HG02642 (cell line): ENCODE measurements around the gene PRKG2.

Experiments
- ATAC-seq: cut with Tn5 transposase; IDR thresholded peaks from one replicate; pipeline ENCODE4 v1.9.1; 2021; ENCODE audit warnings: mild to moderate bottlenecking; ENCODE audit not compliant: unreplicated experiment, poor library complexity

PRKG2 gene

DNA sequence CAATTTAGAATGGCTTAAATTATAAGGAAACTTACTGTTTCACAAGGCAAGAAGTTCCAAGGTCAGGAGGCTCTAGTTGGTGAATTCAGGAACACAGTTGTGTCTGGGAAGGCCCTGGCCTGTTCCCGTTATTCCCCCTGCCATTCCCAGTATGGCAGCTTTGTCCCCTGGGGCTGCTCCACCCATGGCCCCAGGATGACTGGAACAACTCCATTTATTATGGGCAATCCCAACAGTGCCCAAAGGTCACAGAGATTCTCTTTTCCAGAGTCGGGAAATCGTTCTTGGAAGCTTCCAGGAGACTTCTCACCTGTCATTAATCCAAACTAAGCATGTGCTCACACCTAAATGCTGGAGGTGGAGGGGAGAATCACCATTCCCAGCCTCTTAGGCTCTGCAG lies 2.8 kb upstream of the PRKG2 start:
- no peak for ATAC-seq

DNA sequence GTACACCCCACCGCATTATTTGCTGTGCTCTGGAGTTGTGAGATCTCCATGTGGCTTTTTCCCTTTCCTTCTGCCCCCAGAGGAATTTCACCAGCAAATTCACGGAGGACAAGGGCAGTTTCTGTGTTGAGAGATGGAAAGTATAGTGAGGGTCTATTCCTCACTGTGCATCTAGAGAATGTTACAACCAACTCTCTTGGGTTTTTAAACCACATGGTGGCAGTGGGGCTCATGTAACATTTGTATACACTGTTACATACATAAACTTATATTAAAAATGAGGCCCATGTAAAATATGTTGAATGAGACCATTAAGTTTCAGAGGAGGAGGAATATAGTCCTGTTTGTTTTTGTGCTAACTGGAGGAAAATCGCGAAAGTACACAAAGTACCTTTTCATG lies 909 bp upstream of the PRKG2 start:
- ATAC-seq = no peak

DNA sequence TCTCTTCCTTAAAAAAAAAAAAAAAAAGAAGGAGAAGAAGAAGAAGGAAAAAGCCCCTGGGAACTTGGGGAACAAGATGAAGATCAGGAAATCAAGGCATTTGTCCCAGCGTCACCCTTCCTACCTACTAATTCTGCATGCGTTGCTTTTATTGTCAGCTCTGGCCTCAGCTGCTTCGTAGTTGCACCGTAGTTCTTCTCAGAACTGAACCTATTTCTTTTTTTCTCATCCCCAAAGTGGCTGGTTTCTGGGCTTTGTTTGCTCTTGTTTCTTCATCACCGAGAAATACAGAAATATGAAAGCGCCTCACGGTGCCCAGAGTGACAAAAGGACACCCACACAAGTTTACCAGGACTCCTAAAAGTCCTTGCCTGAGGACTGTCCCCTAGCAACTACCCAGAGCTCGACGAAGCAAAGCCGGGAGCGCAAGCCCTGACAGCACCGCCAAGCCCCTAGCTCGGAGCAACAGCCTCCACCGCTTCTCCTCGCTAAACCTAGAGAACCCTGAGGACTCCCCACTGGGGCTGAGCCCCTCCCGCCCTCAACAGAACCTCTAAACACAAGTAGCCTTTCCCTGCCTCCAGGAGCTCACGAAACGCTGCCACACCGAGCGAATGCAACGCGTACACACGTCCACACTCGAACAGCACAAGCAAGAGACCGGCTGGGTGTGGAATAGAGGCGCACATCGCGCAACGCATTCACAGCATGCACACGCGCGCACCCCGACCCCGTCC lies 710 bp downstream of the PRKG2 start:
- ATAC-seq = no peak

DNA sequence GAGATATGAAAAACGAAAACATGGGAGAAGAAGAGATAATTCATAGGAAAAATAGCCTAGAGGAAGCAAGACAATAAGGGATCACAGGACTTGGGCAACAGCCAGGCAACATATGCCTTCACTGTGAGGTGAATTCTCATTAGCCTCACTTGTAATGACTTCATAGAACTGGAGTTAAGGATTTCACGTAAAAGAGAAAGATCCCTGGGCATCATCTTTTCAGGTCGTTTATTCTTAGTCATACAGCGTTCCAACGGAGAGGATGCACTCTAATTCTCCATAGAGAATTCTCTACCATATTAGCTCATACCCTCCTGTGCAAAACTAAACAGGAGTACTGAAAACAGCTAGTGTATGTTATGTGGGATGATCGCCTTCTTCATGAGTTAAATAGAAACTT lies 1.4 kb downstream of the PRKG2 start:
- ATAC-seq = no peak

DNA sequence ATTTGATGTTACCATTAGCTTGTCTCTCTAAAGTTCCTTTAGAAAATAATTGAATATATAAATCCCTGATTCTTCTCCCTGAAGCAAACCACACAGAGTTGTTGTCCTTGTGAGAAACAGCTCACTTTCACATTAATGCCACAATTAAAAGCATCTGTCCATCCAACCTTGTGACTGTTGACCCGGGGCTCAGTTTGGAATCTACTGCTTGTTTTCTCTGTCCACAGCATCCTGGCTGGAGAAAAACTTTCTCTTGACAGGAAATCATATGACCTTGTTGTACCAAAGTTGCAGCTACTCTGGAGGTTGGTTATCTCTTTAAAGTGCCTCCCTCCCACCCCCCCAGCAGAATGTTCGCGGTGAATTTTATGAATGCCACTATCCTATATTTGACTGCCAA lies 3.1 kb downstream of the PRKG2 start:
- ATAC-seq = no peak

DNA sequence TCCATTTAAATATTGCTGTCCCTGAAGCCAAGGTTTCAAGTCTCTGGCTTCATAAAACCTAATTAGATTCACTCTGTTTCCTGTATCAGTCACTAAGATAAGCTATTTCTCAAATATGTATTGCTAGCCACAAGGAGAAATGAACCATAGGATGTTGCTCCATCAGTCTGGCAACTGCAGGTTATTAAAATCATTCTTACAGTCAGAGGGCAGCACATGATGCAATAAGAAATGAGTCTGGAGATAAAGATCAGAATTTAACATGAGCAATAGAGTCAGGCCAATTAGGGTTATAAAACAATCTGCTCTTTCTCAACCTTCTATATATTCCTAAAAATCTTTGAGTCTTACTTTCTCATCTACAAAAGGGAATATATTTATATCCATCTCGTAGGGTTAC lies 7.2 kb downstream of the PRKG2 start:
- ATAC-seq = no peak

DNA sequence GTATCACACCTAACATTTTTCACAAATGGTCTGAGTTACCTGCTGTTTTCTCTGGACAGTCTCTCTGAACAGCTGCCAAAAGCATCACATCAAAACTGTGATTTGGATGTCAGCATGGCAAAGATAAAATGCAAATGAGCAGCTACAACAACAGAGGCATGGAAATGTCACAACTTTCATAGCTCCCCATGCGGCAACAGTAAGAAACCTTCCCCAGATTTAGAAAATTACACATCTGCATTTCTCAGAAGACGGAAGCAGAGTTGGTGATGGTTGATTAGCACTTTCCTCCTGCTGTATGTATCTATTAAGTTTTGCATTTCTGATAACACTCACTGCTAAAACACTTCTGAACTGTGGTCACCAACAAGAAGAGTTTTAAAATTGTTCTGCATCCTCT lies 9.7 kb downstream of the PRKG2 start:
- ATAC-seq = no peak

DNA sequence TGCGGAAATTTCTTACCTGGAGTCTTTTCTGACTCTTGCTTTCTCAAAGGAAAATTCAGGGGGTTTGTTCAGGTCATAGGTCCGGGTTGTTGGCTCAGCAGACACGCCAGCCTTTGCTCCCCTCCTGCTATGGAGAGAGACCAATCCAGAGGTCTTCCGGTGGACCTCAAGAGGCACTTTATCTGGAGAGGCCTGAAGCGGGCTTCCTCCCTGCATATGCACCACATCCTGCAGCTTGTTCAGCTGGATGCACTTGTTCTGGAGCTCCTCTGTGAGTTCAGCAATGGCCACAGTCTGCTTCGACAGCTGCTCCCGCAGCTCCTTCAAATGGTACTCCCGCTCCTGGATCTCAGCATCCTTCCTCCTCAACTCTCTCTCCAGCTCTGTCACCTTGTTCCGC lies 10.5 kb downstream of the PRKG2 start:
- ATAC-seq = no peak

DNA sequence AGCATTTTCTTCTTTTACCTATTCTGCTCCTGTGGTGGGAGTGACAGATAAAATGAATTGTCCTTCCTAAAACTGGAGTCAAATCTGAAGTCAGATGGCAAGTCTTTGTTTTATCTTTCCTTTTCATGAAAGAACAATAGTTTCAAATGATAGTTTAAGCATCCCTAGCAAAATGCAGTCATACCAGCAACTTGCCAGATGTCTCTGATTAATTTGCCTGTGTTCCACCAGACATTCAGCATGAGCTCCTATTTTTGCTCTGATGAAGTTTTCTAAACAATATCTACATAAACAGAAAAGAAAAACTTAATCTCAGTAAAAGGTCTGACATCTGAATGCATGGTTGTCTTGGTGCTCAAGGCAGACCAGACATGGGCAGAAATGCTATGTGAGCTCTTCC lies 15.2 kb downstream of the PRKG2 start:
- ATAC-seq = no peak

DNA sequence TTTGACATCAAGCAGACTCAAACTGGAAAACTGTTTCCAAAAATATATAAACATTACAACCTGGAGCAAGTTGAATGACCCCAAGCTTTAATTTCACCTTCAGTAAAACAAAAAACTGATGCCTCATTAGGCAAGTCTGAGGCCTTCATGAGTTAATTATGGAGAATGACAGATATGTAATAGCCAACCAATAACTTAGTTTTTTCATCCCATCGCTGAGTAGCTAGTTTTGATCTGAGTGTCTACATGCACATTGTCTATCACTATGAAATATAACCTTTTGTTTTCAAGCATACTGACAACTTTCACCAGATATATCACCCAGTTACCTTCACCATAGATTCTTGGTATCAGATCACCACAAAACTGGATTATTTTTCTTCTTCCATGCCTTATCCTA lies 16.4 kb downstream of the PRKG2 start:
- no peak for ATAC-seq

DNA sequence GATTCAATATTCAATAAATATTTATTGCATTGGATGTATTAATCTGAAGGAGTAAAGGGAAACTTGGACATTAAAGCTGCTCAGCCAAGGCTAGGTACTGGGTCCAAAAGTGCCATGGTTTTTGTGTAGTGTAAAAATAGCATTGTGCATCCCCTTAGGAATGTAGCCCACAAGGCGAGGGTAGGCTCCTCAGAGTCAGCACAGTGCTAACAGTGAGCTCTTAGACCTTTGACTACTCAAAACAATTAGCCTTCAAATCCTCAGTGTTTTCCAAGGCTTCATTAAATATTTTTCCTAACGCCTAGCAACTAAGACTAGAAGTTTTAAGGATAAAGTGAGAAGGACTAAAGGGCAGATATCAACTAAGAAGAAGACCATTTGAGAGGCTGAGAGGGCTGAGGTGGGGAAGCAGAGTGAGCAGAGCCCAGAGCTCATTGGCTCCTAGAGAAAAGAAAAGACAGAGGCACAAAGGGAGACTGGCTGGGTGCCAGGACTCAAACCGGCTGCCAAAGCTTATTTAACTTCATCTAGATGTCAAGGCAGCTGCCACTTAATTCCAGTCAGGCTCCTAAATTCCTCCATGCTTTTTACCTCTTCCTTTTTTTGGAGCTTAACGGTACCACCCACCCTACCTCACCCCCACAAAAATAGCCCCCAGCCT lies 17.0 kb downstream of the PRKG2 start:
- ATAC-seq = no peak

DNA sequence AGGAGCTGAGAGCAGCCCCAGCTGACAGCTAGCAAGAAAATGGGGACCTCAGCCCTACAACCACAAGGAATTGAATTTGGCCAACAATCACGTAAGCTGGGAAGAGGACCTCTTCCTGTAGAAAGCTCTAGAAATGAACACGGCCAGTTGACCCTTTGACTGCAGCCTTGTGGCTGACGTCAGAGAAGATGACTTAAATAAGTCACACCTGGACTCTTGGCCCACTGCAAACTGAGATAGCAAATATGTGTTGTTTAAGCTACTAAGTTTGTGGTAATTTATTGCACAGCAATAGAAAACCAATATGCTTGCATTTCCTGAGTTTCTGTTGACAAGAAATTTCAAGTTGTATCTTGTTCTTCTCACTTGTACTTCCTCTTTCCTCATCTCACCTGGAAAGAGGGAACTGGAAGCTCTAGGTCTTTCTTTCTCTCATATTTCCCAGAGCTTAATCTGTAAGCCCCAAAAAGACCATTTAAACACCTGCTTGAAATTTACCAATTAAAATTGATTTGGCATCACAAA lies 18.8 kb downstream of the PRKG2 start:
- ATAC-seq = no peak

DNA sequence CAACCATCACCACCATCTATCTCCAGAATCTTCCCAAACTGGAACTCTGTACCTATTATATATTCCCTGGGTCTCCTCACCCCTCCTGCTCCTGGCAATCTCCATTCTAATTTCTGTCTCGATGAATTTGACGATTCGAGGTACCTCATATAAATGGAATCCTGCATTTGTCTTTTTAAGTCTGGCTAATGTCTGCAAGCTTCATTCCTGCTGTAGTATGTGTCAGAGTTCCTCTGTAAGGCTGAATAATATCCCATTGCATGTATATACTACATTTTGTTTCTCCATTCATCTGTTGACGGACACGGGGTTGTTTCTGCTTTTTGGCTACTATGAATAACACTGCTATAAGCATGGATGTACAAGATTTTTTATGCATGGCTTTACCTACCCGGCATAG lies 19.5 kb downstream of the PRKG2 start:
- no peak for ATAC-seq

DNA sequence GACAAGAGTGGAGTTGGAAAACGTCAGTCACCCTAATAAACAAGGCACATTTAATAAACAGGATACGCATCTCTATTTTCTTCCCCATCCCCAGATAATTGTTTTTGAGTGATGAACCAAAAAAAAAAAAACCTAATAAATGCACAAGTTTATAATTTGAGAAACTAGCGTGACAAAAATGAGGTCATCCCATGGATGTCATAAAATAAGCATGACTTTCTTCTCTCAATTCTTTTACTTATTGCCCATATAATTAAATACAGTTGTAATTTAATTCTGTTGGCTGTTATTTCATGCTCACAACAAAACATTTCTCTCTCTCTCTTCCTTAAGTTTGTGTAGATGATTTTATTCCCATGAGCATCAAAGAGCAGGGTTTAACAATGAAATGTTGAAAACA lies 20.7 kb downstream of the PRKG2 start:
- no peak for ATAC-seq

DNA sequence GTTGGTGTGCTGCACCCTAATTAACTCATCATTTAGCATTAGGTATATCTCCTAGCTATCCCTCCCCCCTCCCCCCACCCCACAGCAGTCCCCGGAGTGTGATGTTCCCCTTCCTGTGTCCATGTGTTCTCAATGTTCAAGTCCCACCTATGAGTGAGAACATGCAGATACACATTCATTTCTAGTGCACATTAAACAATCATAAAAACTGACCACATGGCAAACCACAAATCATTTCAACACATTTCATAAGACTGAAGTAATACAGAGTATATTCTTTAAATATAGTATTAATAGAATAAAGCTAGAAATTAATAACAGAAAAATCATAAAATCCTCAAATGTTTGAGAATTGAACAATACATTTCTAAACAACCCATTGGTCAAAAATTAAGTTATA lies 34.1 kb downstream of the PRKG2 start:
- no peak for ATAC-seq

DNA sequence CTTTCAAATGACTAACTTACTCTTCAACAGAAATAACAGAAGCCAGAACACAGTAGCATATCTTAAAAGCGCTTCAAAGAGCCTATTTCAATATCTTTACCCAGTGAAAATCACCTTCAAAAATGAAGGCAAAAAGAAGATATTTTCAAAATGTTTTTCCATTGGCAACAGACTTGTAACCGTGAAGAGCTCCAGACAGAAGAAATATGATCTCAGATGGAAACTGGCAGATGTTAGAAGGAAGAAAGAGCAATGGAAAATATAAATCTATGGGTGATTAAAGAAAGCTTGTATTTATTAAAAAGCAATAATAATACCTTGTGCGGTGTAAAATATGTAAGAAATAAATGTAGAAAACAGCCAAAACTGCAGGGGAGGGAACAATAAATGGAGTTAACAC lies 35.7 kb downstream of the PRKG2 start:
- ATAC-seq = no peak

DNA sequence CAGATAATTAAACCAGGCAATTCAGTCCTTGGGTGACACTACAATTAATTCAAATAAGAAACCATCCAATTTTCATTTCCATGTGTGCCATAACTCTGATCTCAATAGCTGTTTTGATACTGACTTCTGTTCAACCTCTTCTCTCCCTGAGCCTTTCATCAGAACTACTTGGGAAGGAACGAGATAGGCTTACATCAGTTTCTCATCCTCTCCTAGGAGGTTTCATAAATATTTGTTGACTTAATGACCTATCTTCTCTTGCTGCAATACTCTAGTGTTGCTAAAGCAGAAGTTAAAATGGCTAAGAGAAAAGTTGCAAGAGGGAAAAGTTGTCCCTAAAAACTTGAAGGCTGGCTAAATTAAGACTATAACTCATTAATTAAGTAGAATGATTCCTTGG lies 41.8 kb downstream of the PRKG2 start:
- ATAC-seq = no peak

DNA sequence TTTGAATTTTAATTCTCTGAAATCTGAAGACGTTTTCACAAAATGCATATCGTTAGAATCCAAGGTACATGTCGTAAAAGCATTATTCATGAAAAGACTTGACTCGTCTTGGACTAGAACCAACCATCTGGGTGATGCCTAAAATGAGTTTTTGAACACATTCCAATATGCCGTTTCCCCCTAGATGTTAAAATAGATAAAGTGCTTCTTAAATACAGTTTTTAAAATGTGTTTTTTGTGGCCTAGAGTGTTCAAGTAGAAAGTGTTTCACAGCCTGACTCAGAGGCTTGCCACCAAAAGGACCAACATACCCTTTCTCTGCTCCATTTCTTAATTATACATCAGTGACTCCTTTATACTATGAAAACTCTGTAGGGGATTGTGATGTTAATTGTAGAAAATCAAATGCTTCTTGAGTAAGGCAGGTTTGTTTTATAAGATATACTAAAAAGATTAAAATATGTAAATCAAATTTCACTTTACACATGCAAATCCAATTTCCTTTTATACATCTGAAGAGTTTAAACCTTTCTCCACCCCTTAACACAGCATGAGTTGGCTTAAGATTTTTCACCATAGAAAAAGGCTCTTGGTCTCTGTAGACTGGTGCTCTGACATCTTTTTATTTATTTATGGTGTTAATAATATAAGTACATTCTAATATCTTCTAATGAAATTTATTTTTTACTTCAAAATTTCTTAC lies 48.4 kb downstream of the PRKG2 start:
- no peak for ATAC-seq

DNA sequence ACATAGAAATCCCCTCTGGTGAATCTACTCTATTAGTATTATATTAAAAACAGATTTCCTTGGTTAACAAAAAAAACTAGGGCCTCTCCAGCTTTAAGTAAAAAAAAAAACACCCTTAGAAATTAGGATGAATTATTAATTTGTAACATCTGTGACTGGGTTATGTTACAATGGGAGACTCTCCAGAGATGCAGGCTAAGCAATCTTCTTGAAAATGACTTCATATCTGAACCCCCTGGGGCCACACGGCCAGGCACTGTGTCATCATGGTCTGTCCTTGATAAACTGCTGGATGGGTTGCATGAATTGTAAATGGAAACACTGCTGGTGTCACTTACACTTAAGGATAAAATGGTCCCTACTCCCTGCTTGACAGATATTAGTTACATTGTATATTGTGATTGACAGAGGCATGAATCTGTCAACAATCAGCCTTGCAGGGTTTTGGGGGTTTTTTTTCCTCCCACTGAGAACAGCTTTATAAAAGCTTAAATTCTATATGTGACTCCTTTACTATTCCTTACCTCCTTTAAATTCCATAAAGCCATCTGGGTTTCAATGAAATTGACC lies 49.1 kb downstream of the PRKG2 start:
- no peak for ATAC-seq

DNA sequence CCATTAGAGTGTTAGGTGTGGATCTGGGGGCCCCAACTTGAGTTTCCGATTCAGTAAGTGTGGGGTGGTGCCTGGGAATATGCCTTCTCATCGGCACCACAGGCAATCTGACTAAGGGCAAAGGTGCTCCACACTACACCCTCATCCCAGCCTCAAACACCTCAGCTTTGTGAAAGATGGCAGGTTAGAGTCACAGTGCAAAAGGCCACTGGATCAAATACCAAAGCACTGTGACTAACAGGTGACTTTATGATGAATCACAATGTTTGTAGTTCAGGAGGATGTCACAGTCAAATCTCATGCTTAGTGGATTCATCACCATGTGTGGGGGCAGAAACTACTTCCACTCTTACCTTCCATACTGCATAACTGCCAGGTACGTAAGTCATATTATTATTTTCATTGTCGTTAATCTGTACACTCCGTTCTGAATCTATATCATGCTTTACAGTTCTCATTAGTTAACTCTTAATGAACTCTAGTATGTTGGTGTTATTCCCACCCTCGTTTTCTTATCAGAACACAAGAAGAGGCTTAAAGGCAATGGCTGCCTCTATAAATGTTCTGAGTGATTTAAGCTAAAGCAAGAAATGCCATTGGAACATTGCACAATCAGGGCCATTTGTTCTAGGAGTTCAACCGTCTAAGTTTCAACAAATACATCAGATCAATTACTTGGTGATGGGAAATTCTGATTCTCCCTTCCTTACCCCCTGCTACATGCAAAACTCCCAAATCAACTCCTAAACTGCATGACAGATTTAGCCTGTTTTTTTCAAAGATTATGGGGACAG lies 50.2 kb downstream of the PRKG2 start:
- ATAC-seq = no peak
